ENCODE results near the gene ASPRV1. TPM values are rescaled to one million over a fixed set of nuclear protein-coding genes. Genes with fewer than 3 reads are reported as not detected.

The ASPRV1 gene
- total RNA-seq, 4 donors from 2014 or later, result 1.6 to 4.1 (median 2.9) TPM

- no peak overlapping the region for H3K4me3 ChIP-seq
- H3K27ac ChIP-seq, result no peak overlapping the region
- no peaks in the 10 kb centered on the region for H3K9me3 ChIP-seq
- no peak for TF ChIP-seq CTCF (IDR thresholded peaks at IDR 0.05)
- TF ChIP-seq POLR2A (IDR thresholded peaks at IDR 0.05), result no peak
- no peaks in the 10 kb centered on the region for H3K36me3 ChIP-seq
- no peaks in the 10 kb centered on the region for H3K27me3 ChIP-seq
- peaks cover 0 to 3% (median 0%) of the 10 kb centered on the region in 4 donors for H3K4me1 ChIP-seq
- DNase-seq, result no peak
Measured at GRCh38 chr2:69998761-69999160, 37.3 kb upstream of the ASPRV1 start.

- TF ChIP-seq CTCF (IDR thresholded peaks at IDR 0.05) (no peak), POLR2A (IDR thresholded peaks at IDR 0.05) (no peak)
- Histone ChIP-seq H3K9me3 (no peaks in the 10 kb centered on the region), H3K36me3 (no peaks in the 10 kb centered on the region), H3K4me1 (no peaks in the 10 kb centered on the region), H3K27me3 (no peaks in the 10 kb centered on the region), H3K27ac (no peak overlapping the region), H3K4me3 (no peak overlapping the region)
- DNase-seq, result peak in 2 of 3 donors; percentile 72 to 81
Measured at GRCh38 chr2:69997015-69997830, 35.8 kb upstream of the ASPRV1 start.

GRCh38 chr2:69995511-69995910 lies 34.1 kb upstream of the ASPRV1 start:
- Histone ChIP-seq H3K36me3 (no peaks in the 10 kb centered on the region), H3K27me3 (no peaks in the 10 kb centered on the region), H3K4me3 (no peak overlapping the region), H3K27ac (no peak overlapping the region), H3K4me1 (no peaks in the 10 kb centered on the region), H3K9me3 (no peaks in the 10 kb centered on the region)
- DNase-seq, result no peak
- no peak for TF ChIP-seq POLR2A (IDR thresholded peaks at IDR 0.05)
- TF ChIP-seq CTCF (IDR thresholded peaks at IDR 0.05), result no peak

- Histone ChIP-seq H3K4me3 (no peak overlapping the region), H3K9me3 (no peaks in the 10 kb centered on the region), H3K27ac (no peak overlapping the region), H3K36me3 (no peaks in the 10 kb centered on the region), H3K27me3 (no peaks in the 10 kb centered on the region), H3K4me1 (no peaks in the 10 kb centered on the region)
- DNase-seq, result peak in 1 of 3 donors; percentile 32
- TF ChIP-seq POLR2A (IDR thresholded peaks at IDR 0.05) (no peak), CTCF (IDR thresholded peaks at IDR 0.05) (no peak)
Measured at GRCh38 chr2:69994166-69994565, 32.7 kb upstream of the ASPRV1 start.

- DNase-seq, result no peak
- Histone ChIP-seq H3K4me1 (no peaks in the 10 kb centered on the region), H3K27me3 (no peaks in the 10 kb centered on the region)
Measured at GRCh38 chr2:69993708-69994107, 32.3 kb upstream of the ASPRV1 start.

More at GRCh38 chr2:69993708-69994107, 32.3 kb upstream of the ASPRV1 start:
- H3K4me3 ChIP-seq, result no peak overlapping the region
- H3K36me3 ChIP-seq, result no peaks in the 10 kb centered on the region
- no peak for TF ChIP-seq POLR2A (IDR thresholded peaks at IDR 0.05)
- TF ChIP-seq CTCF (IDR thresholded peaks at IDR 0.05), result no peak
- no peak overlapping the region for H3K27ac ChIP-seq
- H3K9me3 ChIP-seq, result no peaks in the 10 kb centered on the region
